ENCODE data around the gene CCL27.

Gene CCL27

GRCh38 chr9:34669809-34670562 lies 7.5 kb upstream of the CCL27 start:
- DNase-seq (ENCODE audit: low read depth): no peak
- no peak for TF ChIP-seq CTCF (IDR thresholded peaks at IDR 0.05; ENCODE audit: low read depth, low read length, missing control alignments)
- no peak overlapping the region for H3K4me3 ChIP-seq (ENCODE audit: low read depth, low read length)

- DNase-seq (ENCODE audit: low read depth): peak; percentile 83
- peak overlapping the region; percentile 74 for H3K4me3 ChIP-seq (ENCODE audit: low read depth, low read length)
- TF ChIP-seq CTCF (IDR thresholded peaks at IDR 0.05; ENCODE audit: low read depth, low read length, missing control alignments): no peak
Observed at GRCh38 chr9:34665381-34666250, 3.2 kb upstream of the CCL27 start.

GRCh38 chr9:34665067-34665380 lies 2.6 kb upstream of the CCL27 start:
- peak overlapping the region; percentile 56 for H3K4me3 ChIP-seq (ENCODE audit: low read depth, low read length)
- TF ChIP-seq CTCF (IDR thresholded peaks at IDR 0.05; ENCODE audit: low read depth, low read length, missing control alignments): no peak
- DNase-seq (ENCODE audit: low read depth): no peak

GRCh38 chr9:34664281-34665066 lies 2.0 kb upstream of the CCL27 start:
- DNase-seq (ENCODE audit: low read depth): no peak
- TF ChIP-seq CTCF (IDR thresholded peaks at IDR 0.05; ENCODE audit: low read depth, low read length, missing control alignments): peak; percentile 99
- peak overlapping the region; percentile 56 for H3K4me3 ChIP-seq (ENCODE audit: low read depth, low read length)

GRCh38 chr9:34663303-34663605 lies 797 bp upstream of the CCL27 start:
- no peak overlapping the region for H3K4me3 ChIP-seq (ENCODE audit: low read depth, low read length)
- DNase-seq (ENCODE audit: low read depth): no peak
- no peak for TF ChIP-seq CTCF (IDR thresholded peaks at IDR 0.05; ENCODE audit: low read depth, low read length, missing control alignments)

- DNase-seq (ENCODE audit: low read depth): no peak
- TF ChIP-seq CTCF (IDR thresholded peaks at IDR 0.05; ENCODE audit: low read depth, low read length, missing control alignments): no peak
- H3K4me3 ChIP-seq (ENCODE audit: low read depth, low read length): no peak overlapping the region
Observed at GRCh38 chr9:34659592-34660253, 2.7 kb downstream of the CCL27 start.
